Measurements from ENCODE around the gene ZC3HAV1.

- no peak for TF ChIP-seq POLR2A (IDR thresholded peaks at IDR 0.05)
- TF ChIP-seq, protein P1, sequence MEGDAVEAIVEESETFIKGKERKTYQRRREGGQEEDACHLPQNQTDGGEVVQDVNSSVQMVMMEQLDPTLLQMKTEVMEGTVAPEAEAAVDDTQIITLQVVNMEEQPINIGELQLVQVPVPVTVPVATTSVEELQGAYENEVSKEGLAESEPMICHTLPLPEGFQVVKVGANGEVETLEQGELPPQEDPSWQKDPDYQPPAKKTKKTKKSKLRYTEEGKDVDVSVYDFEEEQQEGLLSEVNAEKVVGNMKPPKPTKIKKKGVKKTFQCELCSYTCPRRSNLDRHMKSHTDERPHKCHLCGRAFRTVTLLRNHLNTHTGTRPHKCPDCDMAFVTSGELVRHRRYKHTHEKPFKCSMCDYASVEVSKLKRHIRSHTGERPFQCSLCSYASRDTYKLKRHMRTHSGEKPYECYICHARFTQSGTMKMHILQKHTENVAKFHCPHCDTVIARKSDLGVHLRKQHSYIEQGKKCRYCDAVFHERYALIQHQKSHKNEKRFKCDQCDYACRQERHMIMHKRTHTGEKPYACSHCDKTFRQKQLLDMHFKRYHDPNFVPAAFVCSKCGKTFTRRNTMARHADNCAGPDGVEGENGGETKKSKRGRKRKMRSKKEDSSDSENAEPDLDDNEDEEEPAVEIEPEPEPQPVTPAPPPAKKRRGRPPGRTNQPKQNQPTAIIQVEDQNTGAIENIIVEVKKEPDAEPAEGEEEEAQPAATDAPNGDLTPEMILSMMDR (IDR thresholded peaks at IDR 0.05 in 4 of 5, conservative IDR thresholded peaks at IDR 0.05 in 1 of 5) = no peak
Observed at GRCh38 chr7:139089118-139089517, 20.4 kb downstream of the ZC3HAV1 start.

All from gastrocnemius medialis (tissue), 4 donors.